Measurements from ENCODE around the gene KDM3A. TPM values are rescaled to one million over a fixed set of nuclear protein-coding genes. Genes with fewer than 3 reads are reported as not detected.

The KDM3A gene
- total RNA-seq, 1 experiment from 2014 or later = 34.2 TPM

GRCh38 chr2:86513948-86514660 is 72.9 kb downstream of the KDM3A start (continued):
- no peak for TF ChIP-seq ZNF396 (CRISPR knock-in tag; IDR thresholded peaks at IDR 0.05; ENCODE audit: borderline replicate concordance)

DNA sequence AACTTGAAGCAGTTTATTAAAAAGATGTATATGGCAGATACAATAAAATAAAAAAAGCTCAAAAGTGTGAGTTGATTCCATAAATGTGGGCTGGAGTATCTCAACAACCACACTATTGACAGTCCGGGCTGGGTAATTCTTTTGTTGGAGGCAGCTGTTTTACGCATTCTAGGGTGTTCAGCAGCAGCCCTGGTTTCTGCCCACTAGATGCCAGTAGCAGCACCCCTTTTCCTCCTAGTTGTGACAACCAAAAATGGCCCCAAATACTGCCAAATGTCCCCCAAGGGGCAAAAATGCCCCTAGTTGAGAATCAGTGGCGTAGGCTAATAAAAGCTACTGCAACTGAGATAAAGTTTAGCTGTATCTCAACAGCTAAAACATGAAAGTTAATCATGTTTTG is 77.3 kb downstream of the KDM3A start:
- ChIA-PET POLR2A (no interaction called here), CTCF (interaction anchor here (0.7 to 1.3 kb wide), 4 partner anchors 158 to 289 kb away, joined by 3 to 5 read pairs (median 4); no protein-coding TSS in a partner anchor)
- Mint-ChIP-seq H3K4me1 (no peaks in the 10 kb centered on the region), H3K4me3 (no peak overlapping the region), H3K9me3 (peaks cover 9% of the 10 kb centered on the region), H3K36me3 (peaks cover 2% of the 10 kb centered on the region; the same call in 1 of the 2 replicates), H3K27me3 (ENCODE audit: low read depth) (no peaks in the 10 kb centered on the region), H3K27ac (no peak overlapping the region)
- TF ChIP-seq MXD4 (CRISPR knock-in tag; IDR thresholded peaks at IDR 0.05; ENCODE audit: borderline replicate concordance) (no peak), ZNF138 (CRISPR knock-in tag; conservative IDR thresholded peaks at IDR 0.05) (no peak), TEAD4 (CRISPR knock-in tag; IDR thresholded peaks at IDR 0.05) (no peak), FOXP4 (CRISPR knock-in tag; IDR thresholded peaks at IDR 0.05) (no peak), CTCF (IDR thresholded peaks at IDR 0.05) (0 out of 2 replicates have a peak, but pooled peaks have one; percentile 14), ZNF219 (CRISPR knock-in tag; IDR thresholded peaks at IDR 0.05; ENCODE audit: borderline replicate concordance) (no peak)
- peak; percentile 28 for DNase-seq (ENCODE audit: low spot score)
- ATAC-seq = peak; percentile 60

GRCh38 chr2:86519349-86519748 is 78.2 kb downstream of the KDM3A start:
- TF ChIP-seq NFYB (CRISPR knock-in tag; conservative IDR thresholded peaks at IDR 0.05; ENCODE audit: low read depth) (no peak), USF2 (CRISPR knock-in tag; IDR thresholded peaks at IDR 0.05) (no peak)
- TF ChIP-seq, protein P1, sequence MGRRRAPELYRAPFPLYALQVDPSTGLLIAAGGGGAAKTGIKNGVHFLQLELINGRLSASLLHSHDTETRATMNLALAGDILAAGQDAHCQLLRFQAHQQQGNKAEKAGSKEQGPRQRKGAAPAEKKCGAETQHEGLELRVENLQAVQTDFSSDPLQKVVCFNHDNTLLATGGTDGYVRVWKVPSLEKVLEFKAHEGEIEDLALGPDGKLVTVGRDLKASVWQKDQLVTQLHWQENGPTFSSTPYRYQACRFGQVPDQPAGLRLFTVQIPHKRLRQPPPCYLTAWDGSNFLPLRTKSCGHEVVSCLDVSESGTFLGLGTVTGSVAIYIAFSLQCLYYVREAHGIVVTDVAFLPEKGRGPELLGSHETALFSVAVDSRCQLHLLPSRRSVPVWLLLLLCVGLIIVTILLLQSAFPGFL (CRISPR knock-in tag; IDR thresholded peaks at IDR 0.05; ENCODE audit: borderline replicate concordance) = no peak
- H3K27me3 Mint-ChIP-seq (ENCODE audit: low read depth) = no peaks in the 10 kb centered on the region
- peaks cover 2% of the 10 kb centered on the region; the same call in 1 of the 2 replicates for H3K36me3 Mint-ChIP-seq
- ATAC-seq = no peak
- H3K9me3 Mint-ChIP-seq = peaks cover 9% of the 10 kb centered on the region
- no peaks in the 10 kb centered on the region for H3K4me1 Mint-ChIP-seq
- no peak overlapping the region for H3K4me3 Mint-ChIP-seq
- DNase-seq (ENCODE audit: low spot score) = no peak
- ChIA-PET CTCF (interaction anchor here (0.7 to 1.3 kb wide), 2 partner anchors 241 to 882 kb away, joined by 3 read pairs; no protein-coding TSS in a partner anchor), POLR2A (no interaction called here)
- no peak overlapping the region for H3K27ac Mint-ChIP-seq

GRCh38 chr2:86520153-86520552 is 79.0 kb downstream of the KDM3A start:
- H3K4me3 Mint-ChIP-seq = no peak overlapping the region
- H3K27me3 Mint-ChIP-seq (ENCODE audit: low read depth) = no peaks in the 10 kb centered on the region
- CTCF ChIA-PET = no interaction called here
- TF ChIP-seq USF2 (CRISPR knock-in tag; IDR thresholded peaks at IDR 0.05) (no peak), CREB1 (CRISPR knock-in tag; IDR thresholded peaks at IDR 0.05) (no peak), HMGA2 (CRISPR knock-in tag; IDR thresholded peaks at IDR 0.05) (no peak)
- no peak overlapping the region for H3K27ac Mint-ChIP-seq
- POLR2A ChIA-PET = no interaction called here
- no peaks in the 10 kb centered on the region for H3K4me1 Mint-ChIP-seq
- DNase-seq (ENCODE audit: low spot score) = no peak
- peaks cover 9% of the 10 kb centered on the region for H3K9me3 Mint-ChIP-seq
- H3K36me3 Mint-ChIP-seq = peaks cover 2% of the 10 kb centered on the region; the same call in 1 of the 2 replicates
- ATAC-seq = no peak

All from WTC11 (cell line).